Measurements from ENCODE around the gene MID1IP1.

Gene MID1IP1

GRCh38 chrX:38816155-38816554 lies 14.9 kb downstream of the MID1IP1 start:
- DNase-seq (ENCODE audit: low read depth): peak; percentile 5

- no peak for DNase-seq (ENCODE audit: low read depth)
These were observed 15.9 kb downstream of the MID1IP1 start for GRCh38 chrX:38817004-38817703.

- no peak for DNase-seq (ENCODE audit: low read depth)
These were observed 17.9 kb downstream of the MID1IP1 start for GRCh38 chrX:38819163-38819562.

- no peak for DNase-seq (ENCODE audit: low read depth)
These were observed 18.4 kb downstream of the MID1IP1 start for GRCh38 chrX:38819709-38820108.

GRCh38 chrX:38820751-38821150 lies 19.5 kb downstream of the MID1IP1 start:
- no peak for DNase-seq (ENCODE audit: low read depth)

GRCh38 chrX:38824176-38824575 lies 22.9 kb downstream of the MID1IP1 start:
- no peak for DNase-seq (ENCODE audit: low read depth)

- no peak for DNase-seq (ENCODE audit: low read depth)
These were observed 30.7 kb downstream of the MID1IP1 start for GRCh38 chrX:38831949-38832348.

GRCh38 chrX:38837389-38837788 lies 36.1 kb downstream of the MID1IP1 start:
- no peak for DNase-seq (ENCODE audit: low read depth)

- DNase-seq (ENCODE audit: low read depth): no peak
These were observed 38.0 kb downstream of the MID1IP1 start for GRCh38 chrX:38839277-38839676.

- no peak for DNase-seq (ENCODE audit: low read depth)
These were observed 38.7 kb downstream of the MID1IP1 start for GRCh38 chrX:38839944-38840343.

GRCh38 chrX:38841750-38842149 lies 40.5 kb downstream of the MID1IP1 start:
- DNase-seq (ENCODE audit: low read depth): no peak

- DNase-seq (ENCODE audit: low read depth): no peak
These were observed 44.2 kb downstream of the MID1IP1 start for GRCh38 chrX:38845426-38845825.

- DNase-seq (ENCODE audit: low read depth): no peak
These were observed 46.1 kb downstream of the MID1IP1 start for GRCh38 chrX:38847206-38847902.

- DNase-seq (ENCODE audit: low read depth): no peak
These were observed 46.6 kb downstream of the MID1IP1 start for GRCh38 chrX:38847903-38848230.

- DNase-seq (ENCODE audit: low read depth): no peak
These were observed 47.6 kb downstream of the MID1IP1 start for GRCh38 chrX:38848671-38849455.

- no peak for DNase-seq (ENCODE audit: low read depth)
These were observed 49.7 kb downstream of the MID1IP1 start for GRCh38 chrX:38850807-38851544.

- no peak for DNase-seq (ENCODE audit: low read depth)
These were observed 53.0 kb downstream of the MID1IP1 start for GRCh38 chrX:38854305-38854704.
